Activated naive CD4-positive, alpha-beta T cell treated with anti-CD3 and anti-CD28 coated beads for 36 hours (primary cell): ENCODE measurements around the gene TMC8. TPM values are rescaled to one million over a fixed set of nuclear protein-coding genes. Genes with fewer than 3 reads are reported as not detected.
A peak's percentile ranks its signal among the peaks of the same experiment; 100 is the strongest.

Experiments
- CTCF ChIA-PET: fragments of 350-600 bp; sonication (Branson Sonifier 250); formaldehyde crosslinking; loops from one replicate; lab custom pipeline; 2021; ENCODE audit warnings: antibody characterized with exemption; lab: Charles Lee
- DNase-seq: peaks from one replicate; pipeline ENCODE4 v3.0.0-alpha.2; 2020
- H3K27ac Mint-ChIP-seq: one replicate; pipeline ENCODE4 v1.8.0; 2021; ENCODE audit warnings: mild to moderate bottlenecking, mixed read lengths
- H3K27me3 Mint-ChIP-seq: one replicate; pipeline ENCODE4 v1.8.0; 2021; ENCODE audit warnings: low read depth, mixed read lengths
- H3K36me3 Mint-ChIP-seq: one replicate; pipeline ENCODE4 v1.8.0; 2021; ENCODE audit warnings: low read depth, mixed read lengths
- H3K4me1 Mint-ChIP-seq: one replicate; pipeline ENCODE4 v1.8.0; 2021; ENCODE audit warnings: low read depth, mixed read lengths
- H3K4me3 Mint-ChIP-seq: one replicate; pipeline ENCODE4 v1.8.0; 2021; ENCODE audit warnings: mild to moderate bottlenecking, moderate library complexity, mixed read lengths
- H3K9me3 Mint-ChIP-seq: one replicate; pipeline ENCODE4 v1.8.0; 2021; ENCODE audit warnings: mixed read lengths
- intact Hi-C: fragments of 100-400 bp; cut with micrococcal nuclease; formaldehyde crosslinking; loops from one replicate; pipeline ENCODE4 v1.15.1; 2023
- total RNA-seq, 2 experiments: library from RNA; stranded (reverse); gene quantifications; one replicate each; pipeline ENCODE4 v1.2.3, GENCODE V29; 2021

Gene TMC8
- total RNA-seq, 2 experiments from 2014 or later: 105 to 110 TPM

DNA sequence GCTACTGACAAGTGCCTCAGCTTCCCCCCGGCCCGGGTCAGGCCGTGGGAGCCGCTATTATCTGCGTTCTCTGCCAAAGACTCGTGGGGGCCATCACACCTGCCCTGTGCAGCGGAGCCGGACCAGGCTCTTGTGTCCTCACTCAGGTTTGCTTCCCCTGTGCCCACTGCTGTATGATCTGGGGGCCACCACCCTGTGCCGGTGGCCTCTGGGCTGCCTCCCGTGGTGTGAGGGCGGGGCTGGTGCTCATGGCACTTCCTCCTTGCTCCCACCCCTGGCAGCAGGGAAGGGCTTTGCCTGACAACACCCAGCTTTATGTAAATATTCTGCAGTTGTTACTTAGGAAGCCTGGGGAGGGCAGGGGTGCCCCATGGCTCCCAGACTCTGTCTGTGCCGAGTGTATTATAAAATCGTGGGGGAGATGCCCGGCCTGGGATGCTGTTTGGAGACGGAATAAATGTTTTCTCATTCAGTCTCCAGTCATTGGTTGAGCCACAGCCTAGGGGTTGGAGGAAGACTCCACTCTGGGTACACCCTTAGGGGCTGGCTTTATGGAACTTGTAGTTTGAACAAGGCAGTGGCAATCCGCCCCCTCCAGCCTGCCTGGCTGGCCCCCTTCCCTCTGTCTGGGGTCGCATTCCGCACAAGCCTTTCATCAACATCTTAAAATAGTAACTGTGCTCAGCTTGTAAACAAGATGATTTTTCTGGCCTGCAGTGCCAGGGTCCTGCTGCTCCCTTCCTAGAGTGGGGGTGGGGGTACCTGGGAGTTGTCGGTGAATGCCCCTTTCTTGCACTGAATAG is 41.9 kb downstream of the TMC8 start:
- peak; percentile 26 for DNase-seq
- intact Hi-C loops: loop anchor here (1.0 kb wide), 1 partner anchor 32 kb away; no protein-coding TSS in a partner anchor
- H3K27me3 Mint-ChIP-seq: no peaks in the 10 kb centered on the region
- H3K4me3 Mint-ChIP-seq: no peak overlapping the region
- peak overlapping the region; percentile 93 for H3K27ac Mint-ChIP-seq
- H3K36me3 Mint-ChIP-seq: peaks cover 42% of the 10 kb centered on the region
- no peaks in the 10 kb centered on the region for H3K9me3 Mint-ChIP-seq
- CTCF ChIA-PET: interaction anchor here (0.6 kb wide), 1 partner anchor 44 kb away, joined by 3 read pairs; no protein-coding TSS in a partner anchor
- H3K4me1 Mint-ChIP-seq: peaks cover 58% of the 10 kb centered on the region

DNA sequence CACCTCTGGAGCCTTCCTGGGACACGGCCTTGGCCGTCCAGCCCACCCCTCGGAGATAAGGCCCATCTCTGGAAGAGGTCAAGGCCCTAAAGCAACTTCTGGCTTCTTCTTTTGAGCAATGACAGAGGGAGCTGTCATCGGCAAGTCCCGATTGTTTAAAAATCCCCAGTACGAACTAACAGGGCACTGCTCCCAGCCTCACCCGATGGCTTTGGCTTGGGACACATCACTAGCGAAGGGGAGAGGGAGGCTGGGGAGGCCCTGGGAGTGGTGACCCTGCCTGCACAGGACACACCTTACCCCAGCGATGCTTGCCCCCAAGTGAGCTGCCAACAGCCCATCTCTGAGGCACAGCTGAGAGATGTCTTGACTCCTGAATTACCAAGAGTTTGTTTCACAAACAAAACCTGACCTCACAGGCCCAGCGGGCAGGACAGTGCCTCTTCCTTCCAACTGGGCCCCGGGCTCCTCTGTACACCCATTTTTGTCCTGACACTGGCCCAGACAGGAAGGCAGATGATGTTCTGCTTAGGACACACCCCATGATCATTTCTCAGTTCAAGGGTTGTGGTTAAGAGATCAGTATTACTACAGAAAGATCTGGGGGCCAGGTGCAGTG is 42.6 kb downstream of the TMC8 start:
- H3K4me3 Mint-ChIP-seq: peak overlapping the region; percentile 29
- intact Hi-C loops: loop anchor here (1.0 kb wide), 1 partner anchor 33 kb away; no protein-coding TSS in a partner anchor
- peaks cover 58% of the 10 kb centered on the region for H3K4me1 Mint-ChIP-seq
- CTCF ChIA-PET: interaction anchor here (1.0 kb wide), 1 partner anchor 60 kb away, joined by 3 read pairs; no protein-coding TSS in a partner anchor
- no peaks in the 10 kb centered on the region for H3K27me3 Mint-ChIP-seq
- peaks cover 42% of the 10 kb centered on the region for H3K36me3 Mint-ChIP-seq
- H3K9me3 Mint-ChIP-seq: no peaks in the 10 kb centered on the region
- peak; percentile 63 for DNase-seq
- H3K27ac Mint-ChIP-seq: peak overlapping the region; percentile 93

DNA sequence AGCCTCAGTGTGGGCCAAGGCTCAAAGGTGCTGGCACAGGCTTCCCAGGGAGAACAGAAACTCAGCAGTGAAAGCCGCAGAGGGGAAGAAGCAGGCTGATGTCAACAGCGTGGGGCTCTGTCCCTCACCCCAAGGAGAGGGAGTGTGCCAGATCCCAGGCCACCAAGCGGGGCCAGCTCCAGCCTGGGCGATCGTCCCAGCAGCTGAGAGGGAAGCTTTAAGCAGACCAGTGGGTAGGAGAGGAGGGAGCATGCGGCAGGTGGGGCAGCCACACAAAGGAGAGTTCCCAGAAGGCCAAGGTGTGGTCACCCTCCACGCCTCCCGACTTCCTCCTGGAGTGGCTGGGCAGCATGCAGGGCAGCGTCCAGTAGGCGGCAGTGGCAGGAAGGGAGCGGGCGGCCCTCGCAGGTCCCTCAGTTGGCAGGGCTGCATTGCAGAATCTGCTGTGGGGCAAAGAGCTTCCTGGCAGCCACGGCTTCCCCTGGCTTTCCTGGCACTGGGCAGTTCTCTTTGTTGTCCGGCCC is 43.8 kb downstream of the TMC8 start:
- Mint-ChIP-seq H3K9me3 (no peaks in the 10 kb centered on the region), H3K36me3 (peaks cover 54% of the 10 kb centered on the region), H3K27ac (peak overlapping the region; percentile 93), H3K4me3 (peak overlapping the region; percentile 4), H3K27me3 (no peaks in the 10 kb centered on the region), H3K4me1 (peaks cover 58% of the 10 kb centered on the region)
- CTCF ChIA-PET: interaction anchor here (1.0 to 3.6 kb wide), 3 partner anchors 61 to 89 kb away, joined by 3 to 19 read pairs (median 3); no protein-coding TSS in a partner anchor
- intact Hi-C loops: no loop called here
- no peak for DNase-seq

DNA sequence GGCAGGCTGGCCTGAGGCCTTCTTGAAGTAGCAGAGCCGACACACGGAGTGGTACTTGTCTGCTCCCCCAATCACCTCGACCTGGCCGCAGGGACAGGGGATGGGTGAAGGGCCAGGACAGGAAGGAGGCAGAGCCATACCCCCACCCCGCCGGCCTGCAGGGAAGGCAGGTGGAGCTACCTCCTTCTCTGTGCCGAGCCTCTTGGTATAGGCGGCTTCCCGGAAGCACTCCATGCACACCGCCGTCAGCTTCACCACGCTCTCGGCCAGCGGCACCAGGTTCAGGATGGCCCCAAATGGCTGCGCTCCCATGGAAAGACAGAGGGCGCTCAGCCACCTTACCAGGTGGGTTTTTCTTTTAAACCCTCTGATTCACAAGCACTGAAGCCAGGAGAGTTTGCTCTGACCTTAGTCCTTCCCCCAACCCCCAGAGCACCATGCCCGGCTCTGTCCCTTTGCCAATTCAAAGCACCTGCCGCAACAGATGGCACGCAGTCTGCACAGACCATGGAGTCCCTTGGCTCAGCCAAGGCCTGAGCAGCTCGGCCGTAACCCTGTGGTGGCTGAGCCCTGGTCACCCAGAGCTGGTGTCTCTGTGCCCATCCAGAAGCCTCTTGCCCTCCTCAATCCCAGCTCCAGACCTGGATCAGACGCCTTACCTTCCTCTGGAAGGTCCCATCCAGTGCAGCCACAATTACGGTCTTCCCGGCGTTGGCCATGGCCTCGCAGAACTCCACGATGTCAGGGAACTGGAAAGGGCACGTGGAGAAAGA is 44.5 kb downstream of the TMC8 start:
- no peak for DNase-seq
- Mint-ChIP-seq H3K9me3 (no peaks in the 10 kb centered on the region), H3K27ac (no peak overlapping the region), H3K36me3 (peaks cover 58% of the 10 kb centered on the region), H3K27me3 (no peaks in the 10 kb centered on the region), H3K4me3 (no peak overlapping the region), H3K4me1 (peaks cover 52% of the 10 kb centered on the region)
- CTCF ChIA-PET: interaction anchor here (1.0 to 3.6 kb wide), 4 partner anchors 11 to 90 kb away, joined by 3 to 19 read pairs (median 8); partner anchors contain the start of gene TK1
- intact Hi-C loops: no loop called here

DNA sequence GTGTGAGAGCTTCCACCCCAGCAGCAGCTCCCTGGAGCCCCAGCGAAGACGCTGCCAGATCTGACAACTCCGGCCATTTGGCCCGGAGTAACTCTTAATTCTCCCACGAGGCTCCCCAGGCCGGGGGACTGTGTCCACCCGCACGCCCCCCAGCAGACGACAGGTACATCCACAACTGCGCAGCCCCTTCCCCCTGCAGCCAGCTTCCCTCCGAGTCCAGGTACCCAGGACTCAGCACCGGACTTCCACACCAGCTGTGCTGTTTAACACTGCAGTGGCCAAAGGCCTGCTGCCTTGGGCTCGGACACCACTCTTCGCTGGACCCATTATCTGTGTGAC is 45.0 kb downstream of the TMC8 start:
- CTCF ChIA-PET: interaction anchor here (1.4 to 3.6 kb wide), 7 partner anchors 9 to 91 kb away, joined by 4 to 19 read pairs (median 10); partner anchors contain the start of gene TK1
- Mint-ChIP-seq H3K36me3 (peaks cover 64% of the 10 kb centered on the region), H3K27ac (no peak overlapping the region), H3K4me1 (peaks cover 48% of the 10 kb centered on the region), H3K27me3 (no peaks in the 10 kb centered on the region), H3K4me3 (no peak overlapping the region), H3K9me3 (no peaks in the 10 kb centered on the region)
- DNase-seq: no peak
- intact Hi-C loops: no loop called here

DNA sequence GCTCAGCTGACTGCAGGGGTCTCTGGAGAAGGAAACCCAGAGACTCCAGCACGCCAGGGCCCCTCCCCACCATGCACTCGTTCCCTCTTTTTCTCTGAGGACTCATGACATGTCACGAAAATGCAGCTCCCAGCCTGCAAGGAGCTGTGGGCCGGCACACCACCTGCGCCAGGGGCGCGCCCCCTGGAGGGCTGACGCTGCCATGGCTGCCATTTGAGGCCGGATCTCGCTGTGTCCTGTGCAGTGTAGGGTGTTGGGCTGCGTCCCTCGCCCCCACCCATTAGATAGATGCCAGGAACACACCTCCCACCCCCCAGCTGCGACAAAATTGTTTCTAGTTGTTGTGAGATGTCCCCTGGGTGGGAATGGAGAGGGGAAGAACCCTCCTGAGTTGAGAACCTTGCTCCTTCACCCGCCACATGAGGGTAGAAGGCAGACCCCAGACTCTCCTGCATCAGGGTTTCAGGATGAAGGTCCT is 46.0 kb downstream of the TMC8 start:
- H3K36me3 Mint-ChIP-seq: peaks cover 67% of the 10 kb centered on the region
- no peak overlapping the region for H3K4me3 Mint-ChIP-seq
- intact Hi-C loops: loop anchor here (1.0 to 2.0 kb wide), 4 partner anchors 11 to 91 kb away; partner anchors contain the start of genes AFMID and TK1
- no peak overlapping the region for H3K27ac Mint-ChIP-seq
- CTCF ChIA-PET: interaction anchor here (0.6 to 3.6 kb wide), 15 partner anchors 9 to 156 kb away, joined by 3 to 19 read pairs (median 5); partner anchors contain the start of genes TK1 and TMC8
- peak; percentile 82 for DNase-seq
- H3K4me1 Mint-ChIP-seq: peaks cover 44% of the 10 kb centered on the region
- no peaks in the 10 kb centered on the region for H3K9me3 Mint-ChIP-seq
- H3K27me3 Mint-ChIP-seq: no peaks in the 10 kb centered on the region

DNA sequence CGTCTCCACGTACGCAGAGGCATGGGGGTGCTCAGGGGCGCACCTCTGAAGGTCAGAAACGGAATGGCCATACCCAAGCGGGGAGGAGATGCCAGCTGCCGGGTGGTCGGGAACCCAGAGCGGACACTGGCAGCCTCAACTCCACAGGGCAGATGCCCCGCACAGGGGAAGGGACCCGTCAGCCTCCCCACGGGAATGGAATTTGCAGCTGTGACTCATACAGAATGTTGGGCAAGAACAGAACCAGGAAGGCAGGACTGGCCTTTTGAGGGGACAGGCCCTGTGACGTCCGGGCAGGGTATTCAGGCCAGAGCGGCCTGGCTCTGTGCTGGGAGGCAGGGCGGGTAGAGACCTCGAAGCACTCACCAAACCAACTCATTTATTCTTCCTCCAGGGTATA is 48.8 kb downstream of the TMC8 start:
- Mint-ChIP-seq H3K36me3 (peaks cover 63% of the 10 kb centered on the region), H3K27me3 (no peaks in the 10 kb centered on the region), H3K27ac (no peak overlapping the region), H3K4me3 (no peak overlapping the region), H3K4me1 (peaks cover 20% of the 10 kb centered on the region), H3K9me3 (no peaks in the 10 kb centered on the region)
- intact Hi-C loops: no loop called here
- CTCF ChIA-PET: interaction anchor here (0.7 kb wide), 1 partner anchor 159 kb away, joined by 3 read pairs; no protein-coding TSS in a partner anchor
- DNase-seq: no peak

DNA sequence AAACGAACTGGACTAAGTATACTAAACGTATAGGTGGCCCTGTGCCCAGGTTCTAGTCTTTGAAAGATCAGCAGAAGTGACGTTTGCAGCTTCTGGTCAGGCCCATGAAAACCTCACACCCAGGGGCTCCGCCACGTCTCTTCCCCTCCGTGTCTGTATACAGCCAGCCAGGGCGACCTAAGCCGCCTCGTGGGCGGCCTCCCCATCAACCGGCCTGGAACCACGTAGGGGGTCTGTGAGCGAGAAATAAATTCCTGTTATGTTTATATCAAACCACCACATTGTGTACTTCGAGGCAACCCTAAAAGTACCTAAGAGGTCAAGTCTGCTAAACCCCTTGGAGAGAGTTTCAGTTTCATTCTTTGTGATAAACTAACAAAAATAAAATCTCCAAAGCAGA is 49.5 kb downstream of the TMC8 start:
- DNase-seq: no peak
- intact Hi-C loops: no loop called here
- no peaks in the 10 kb centered on the region for H3K9me3 Mint-ChIP-seq
- CTCF ChIA-PET: no interaction called here
- no peak overlapping the region for H3K27ac Mint-ChIP-seq
- H3K27me3 Mint-ChIP-seq: no peaks in the 10 kb centered on the region
- peaks cover 26% of the 10 kb centered on the region for H3K4me1 Mint-ChIP-seq
- peaks cover 66% of the 10 kb centered on the region for H3K36me3 Mint-ChIP-seq
- H3K4me3 Mint-ChIP-seq: no peak overlapping the region

- H3K36me3 Mint-ChIP-seq: peaks cover 67% of the 10 kb centered on the region
- intact Hi-C loops: no loop called here
- no peaks in the 10 kb centered on the region for H3K27me3 Mint-ChIP-seq
- H3K27ac Mint-ChIP-seq: no peak overlapping the region
- H3K9me3 Mint-ChIP-seq: no peaks in the 10 kb centered on the region
- CTCF ChIA-PET: interaction anchor here (0.9 kb wide), 1 partner anchor 11 kb away, joined by 4 read pairs; no protein-coding TSS in a partner anchor
- DNase-seq: no peak
- H3K4me1 Mint-ChIP-seq: peaks cover 27% of the 10 kb centered on the region
- no peak overlapping the region for H3K4me3 Mint-ChIP-seq
Observed at GRCh38 chr17:78180508-78180907, 49.9 kb downstream of the TMC8 start.

DNA sequence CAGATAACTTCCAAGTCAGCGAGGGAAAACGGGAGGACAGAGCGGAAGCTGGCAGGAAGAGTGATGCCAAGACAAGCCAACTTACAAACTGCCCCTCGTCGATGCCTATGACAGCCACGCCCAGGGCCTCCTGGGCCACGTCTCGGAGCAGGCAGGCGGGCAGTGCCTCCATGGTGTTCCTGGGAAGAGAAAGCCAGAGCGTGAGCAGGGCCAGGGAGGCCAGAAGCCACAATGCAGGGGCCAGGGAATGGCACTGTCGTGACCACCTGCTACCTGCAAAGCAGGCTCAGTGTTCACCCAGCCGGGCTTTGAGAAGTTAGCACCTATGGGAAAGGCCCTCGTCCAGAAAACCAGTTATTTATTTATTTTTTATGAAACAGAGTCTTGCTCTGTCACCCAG is 51.9 kb downstream of the TMC8 start:
- Mint-ChIP-seq H3K4me3 (no peak overlapping the region), H3K4me1 (peaks cover 24% of the 10 kb centered on the region), H3K9me3 (no peaks in the 10 kb centered on the region), H3K27me3 (no peaks in the 10 kb centered on the region), H3K27ac (no peak overlapping the region), H3K36me3 (peaks cover 58% of the 10 kb centered on the region)
- DNase-seq: no peak
- intact Hi-C loops: no loop called here
- CTCF ChIA-PET: interaction anchor here (0.7 kb wide), 1 partner anchor 219 kb away, joined by 3 read pairs; no protein-coding TSS in a partner anchor

- peaks cover 51% of the 10 kb centered on the region for H3K36me3 Mint-ChIP-seq
- H3K27me3 Mint-ChIP-seq: no peaks in the 10 kb centered on the region
- no peak overlapping the region for H3K27ac Mint-ChIP-seq
- no peak overlapping the region for H3K4me3 Mint-ChIP-seq
- intact Hi-C loops: no loop called here
- H3K9me3 Mint-ChIP-seq: no peaks in the 10 kb centered on the region
- peaks cover 30% of the 10 kb centered on the region for H3K4me1 Mint-ChIP-seq
- CTCF ChIA-PET: no interaction called here
- no peak for DNase-seq
Observed at GRCh38 chr17:78183916-78184315, 53.3 kb downstream of the TMC8 start.
